HG02943 (cell line): ENCODE measurements around the gene SUPT3H.

Source experiments
- ATAC-seq: cut with Tn5 transposase; IDR thresholded peaks from one replicate; pipeline ENCODE4 v1.9.1; 2021; ENCODE audit warnings: mild to moderate bottlenecking, low read depth, moderate library complexity; ENCODE audit not compliant: unreplicated experiment

The SUPT3H gene

DNA sequence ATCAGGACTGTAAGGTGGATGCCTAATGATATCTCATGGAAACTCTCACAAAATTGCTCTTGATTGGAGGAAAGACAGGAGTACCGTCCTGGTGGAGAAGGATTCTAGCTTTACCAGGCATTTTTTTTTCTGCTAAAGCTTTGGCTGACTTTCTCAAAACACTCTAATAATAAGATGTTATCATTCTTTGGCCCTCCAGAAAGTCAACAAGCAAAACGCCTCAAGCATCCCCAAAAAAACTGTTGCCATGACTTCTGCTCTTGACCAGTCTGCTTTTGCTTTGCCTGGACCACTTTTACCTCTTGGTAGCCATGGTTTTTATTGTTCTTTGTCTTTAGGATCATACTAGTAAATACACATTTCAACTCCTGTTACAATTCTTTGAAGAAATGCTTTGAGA lies 105.1 kb downstream of the SUPT3H start:
- ATAC-seq = no peak

DNA sequence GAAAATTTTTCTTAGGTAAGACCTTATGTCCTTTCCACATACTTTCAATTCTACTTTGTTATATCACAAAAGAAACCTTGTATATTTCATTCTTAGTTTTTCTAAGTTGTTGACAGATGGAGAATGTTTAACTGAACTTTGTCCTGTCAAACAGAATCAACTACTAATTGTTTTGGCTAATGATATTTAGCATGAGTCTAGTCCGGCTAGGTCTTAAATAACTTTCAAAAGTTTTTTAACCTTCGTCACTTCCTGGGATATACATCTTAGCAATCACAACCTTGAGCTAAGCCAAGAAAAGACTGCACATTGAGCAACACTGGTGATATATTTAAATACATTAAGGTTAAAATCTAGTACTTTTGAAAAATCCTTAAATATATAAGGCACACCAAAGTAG lies 112.5 kb downstream of the SUPT3H start:
- no peak for ATAC-seq

DNA sequence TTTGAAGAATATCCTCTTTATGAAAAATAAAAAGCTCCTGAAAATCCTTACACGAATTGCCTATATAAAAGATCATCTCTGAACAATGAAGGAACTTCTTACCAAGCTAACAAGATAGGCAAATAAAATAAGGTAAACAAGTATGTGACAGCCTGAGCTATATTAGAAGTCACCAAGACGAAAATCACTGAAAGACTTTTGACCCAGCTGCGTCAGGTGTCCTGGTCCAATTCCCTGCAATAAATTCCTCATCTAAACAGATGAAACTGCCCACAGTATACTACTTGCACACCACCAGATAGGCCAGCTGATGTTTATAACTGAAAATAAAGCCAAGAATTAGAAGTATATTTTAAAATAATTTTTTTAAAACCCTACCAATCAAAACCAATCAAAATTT lies 117.0 kb downstream of the SUPT3H start:
- no peak for ATAC-seq

DNA sequence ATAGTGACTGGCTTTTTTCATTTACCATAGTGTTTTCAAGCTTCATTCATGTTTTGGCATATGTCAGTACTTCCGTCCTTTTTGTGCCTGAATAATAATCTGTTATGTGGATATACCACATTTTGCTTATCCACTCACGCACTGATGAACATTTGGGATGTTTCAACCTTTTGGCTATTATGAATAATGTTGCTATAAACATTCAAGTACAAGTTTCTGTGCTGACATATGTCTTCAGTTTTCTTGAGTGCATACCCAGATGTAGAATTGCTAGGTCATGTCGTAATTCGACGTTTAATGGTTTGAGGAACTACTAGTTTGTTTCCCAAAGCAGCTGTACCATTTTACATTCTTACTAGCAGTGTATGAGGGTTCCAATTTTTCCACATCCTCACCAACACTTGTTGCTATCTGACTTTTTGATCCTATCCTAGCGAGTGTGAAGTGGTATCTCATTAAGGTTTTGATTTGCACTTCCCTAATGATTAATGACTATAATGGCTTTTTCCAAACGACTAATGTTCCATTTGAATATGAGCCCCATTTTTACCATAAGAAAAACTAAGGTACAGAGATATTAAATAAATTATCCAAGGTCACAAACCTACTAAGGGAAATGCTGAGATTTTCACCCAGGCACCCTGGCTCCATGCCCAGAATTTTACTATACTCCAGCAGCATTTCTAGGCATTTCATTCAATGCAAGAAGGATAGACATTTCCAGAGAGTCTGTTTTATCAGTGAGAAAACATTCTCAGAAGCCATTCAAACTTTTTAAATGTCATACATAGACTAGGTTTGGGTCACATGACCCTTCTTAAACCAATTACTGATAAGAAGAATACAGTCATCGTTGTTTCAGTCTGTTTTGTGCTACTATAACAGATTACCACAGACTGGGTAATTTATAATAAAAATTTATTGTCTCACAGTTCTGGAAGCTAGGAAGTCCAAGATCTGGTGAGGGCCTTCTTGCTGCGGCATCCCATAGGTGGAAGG lies 120.7 kb downstream of the SUPT3H start:
- ATAC-seq = no peak

DNA sequence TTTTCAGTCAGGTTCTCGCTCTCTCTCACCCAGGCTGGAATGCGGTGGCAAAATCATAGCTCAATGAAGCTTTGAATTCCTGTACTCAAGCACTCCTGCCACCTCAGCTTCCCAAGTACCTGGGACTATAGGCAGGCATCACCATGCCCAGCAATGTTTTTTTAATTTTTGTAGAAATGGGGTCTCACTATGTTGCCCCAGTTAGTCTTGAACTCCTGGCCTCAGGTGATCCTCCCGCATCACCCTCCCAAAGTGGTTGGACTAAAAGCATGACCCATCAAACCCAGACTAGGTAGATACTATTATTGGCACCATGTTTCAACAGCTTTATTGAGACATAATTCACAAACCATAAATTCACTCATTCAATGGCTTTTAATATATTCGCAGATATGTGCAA lies 122.3 kb downstream of the SUPT3H start:
- no peak for ATAC-seq

DNA sequence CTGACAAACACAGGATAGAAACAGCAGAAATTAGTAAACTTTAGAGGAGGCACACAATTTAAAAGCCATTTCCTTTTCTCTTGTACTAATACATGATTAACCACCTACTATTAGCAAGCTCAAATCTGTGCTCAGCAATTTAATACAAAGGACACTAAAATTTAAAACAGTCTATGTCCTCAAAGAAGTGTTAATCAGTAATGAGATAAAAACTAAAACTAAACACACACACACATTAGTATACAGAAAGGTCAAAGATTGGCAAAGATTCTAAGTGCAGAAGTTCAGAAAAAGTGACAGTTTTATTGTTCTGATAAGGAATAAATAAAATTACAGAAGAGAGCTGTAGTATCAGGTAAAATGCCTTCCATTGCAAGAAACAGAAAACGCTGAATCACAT lies 123.5 kb downstream of the SUPT3H start:
- ATAC-seq = no peak

DNA sequence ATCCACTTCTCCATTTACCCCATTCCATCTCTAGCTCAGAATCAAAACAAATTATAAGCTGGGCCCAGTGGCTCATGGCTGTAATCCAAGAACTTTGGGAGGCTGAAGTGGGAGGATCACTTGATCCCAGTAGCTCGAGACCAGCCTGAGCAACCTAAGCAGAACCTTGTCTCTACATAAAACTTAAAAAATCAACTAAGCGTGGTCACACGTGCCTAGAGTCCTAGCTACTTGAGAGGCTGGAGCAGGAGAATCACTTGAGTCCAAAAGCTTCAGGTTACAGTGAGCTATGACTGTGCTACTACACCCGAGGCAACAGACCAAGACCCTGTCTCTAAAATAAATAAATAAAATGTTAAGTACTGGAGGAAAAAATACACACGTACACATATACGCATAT lies 124.3 kb downstream of the SUPT3H start:
- no peak for ATAC-seq

DNA sequence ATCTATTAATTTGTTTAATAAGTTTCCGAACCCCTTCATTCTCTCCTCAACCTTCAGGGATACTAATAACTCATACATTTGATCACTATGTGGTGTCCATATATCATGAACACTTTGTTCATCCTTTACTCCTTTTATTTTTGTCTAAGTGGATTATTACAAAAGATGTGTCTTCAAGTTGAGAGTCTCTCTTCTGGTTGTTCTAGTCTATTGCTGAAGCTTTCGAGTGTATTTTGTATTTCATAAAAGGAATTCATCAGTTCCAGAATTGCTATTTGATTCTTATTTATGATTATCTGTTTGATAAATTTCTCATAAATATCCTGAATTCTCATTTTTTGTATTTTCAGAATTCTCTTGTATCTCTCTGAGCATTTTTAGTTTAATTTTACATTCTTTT lies 146.1 kb downstream of the SUPT3H start:
- no peak for ATAC-seq

DNA sequence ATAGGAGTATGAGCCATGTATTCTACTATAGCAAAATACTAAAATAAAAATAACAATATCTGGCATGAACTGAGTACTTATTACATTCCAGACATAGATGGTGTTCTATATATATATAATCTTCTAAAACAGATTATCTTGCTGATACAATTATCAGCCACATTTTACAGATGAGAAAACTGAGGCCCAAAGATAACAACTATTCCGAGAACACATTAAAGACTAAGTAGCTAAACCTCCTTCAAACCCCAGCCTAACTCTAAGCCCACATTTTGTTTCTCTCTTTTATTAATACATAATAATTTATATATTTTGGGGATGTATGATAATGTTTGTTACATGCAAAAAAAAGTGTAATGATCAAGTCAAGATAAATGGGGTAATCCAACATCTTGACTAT lies 148.3 kb downstream of the SUPT3H start:
- no peak for ATAC-seq

DNA sequence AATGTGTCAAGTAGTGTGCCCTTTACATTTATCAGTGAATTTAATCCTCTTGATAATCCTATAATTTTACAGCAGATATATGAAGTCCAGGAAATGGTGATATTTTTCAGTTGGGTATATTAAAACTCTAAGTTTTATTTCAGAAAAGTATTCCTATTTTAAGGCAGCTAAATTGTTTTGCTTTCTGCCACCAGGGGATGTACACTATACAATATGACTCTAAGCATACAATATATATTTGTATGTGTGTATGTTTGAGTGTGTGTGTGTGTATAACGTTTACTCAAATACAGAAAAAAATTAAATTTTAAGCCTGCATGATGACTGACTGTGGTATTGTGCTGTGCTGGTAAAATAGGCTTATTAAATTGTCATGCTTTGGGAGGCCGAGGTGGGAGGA lies 151.7 kb downstream of the SUPT3H start:
- ATAC-seq = no peak

DNA sequence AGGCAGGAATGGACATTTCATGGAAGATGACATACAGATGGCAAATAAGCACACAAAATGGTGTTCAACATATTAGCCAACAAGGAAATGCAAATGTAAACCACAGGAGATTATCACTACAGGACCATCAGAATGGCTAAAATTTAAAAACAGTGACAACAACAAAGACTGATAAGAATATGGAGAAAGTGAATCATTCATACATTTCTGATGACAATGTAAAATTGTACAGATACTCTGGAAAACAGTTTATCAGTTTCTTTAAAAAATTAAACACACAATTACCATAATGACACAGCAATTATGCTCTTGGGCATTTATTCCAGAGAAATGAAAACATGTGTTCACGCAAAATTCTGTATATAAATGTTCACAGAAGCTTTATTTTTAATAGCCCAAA lies 155.4 kb downstream of the SUPT3H start:
- no peak for ATAC-seq

DNA sequence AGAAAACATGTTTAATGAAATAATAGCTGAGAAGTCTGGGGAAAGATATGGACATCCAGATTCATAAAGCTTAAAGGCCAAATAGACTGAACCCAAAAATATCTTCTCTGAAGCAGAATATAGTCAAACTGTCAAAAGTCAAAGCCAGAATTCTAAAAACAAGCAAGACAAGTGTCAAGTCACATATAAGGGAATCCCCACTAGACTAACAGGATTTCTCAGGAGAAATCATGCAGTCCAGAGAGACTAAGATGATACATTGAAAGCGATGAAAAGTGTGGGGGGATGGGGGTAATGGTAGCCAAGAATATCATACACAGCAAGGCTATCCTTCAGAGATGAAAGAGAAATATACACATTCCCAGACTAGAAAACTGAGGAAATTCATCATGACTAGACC lies 162.0 kb downstream of the SUPT3H start:
- no peak for ATAC-seq

DNA sequence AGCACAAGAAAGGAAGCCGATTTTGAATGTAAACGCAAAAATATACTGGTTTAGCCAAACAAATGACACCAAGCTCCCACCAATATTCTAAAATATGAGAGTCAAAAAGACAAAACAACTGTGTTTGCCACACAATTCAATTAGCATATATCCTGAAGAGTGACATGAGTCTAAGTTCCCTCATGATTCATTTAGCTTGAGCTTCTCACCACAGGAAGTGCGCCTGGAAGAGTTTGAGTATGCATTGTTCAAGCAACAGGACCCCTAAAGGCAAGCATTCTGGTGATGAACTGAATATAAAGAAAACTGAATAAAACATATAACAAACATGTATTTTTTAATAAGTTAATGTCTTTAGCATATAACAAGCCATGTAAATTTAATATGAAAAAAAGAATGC lies 164.8 kb downstream of the SUPT3H start:
- ATAC-seq = no peak

DNA sequence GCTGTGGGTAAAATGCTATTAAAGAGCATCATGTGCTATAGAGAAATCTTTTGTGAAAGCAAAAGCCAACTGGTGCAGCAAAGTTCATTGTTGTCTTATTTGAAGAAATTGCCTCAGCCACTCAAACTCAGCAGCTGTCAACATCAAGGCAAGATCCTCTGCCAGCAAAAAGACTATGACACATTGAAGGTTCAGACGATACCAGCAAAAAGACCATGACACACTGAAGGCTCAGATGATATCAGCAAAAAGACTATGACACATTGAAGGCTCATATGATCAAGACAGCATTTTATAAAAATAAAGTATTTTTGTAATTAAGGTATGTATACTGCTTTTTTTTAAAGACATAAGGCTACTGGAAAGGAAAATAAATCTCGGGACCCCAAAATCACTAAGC lies 168.0 kb downstream of the SUPT3H start:
- no peak for ATAC-seq

DNA sequence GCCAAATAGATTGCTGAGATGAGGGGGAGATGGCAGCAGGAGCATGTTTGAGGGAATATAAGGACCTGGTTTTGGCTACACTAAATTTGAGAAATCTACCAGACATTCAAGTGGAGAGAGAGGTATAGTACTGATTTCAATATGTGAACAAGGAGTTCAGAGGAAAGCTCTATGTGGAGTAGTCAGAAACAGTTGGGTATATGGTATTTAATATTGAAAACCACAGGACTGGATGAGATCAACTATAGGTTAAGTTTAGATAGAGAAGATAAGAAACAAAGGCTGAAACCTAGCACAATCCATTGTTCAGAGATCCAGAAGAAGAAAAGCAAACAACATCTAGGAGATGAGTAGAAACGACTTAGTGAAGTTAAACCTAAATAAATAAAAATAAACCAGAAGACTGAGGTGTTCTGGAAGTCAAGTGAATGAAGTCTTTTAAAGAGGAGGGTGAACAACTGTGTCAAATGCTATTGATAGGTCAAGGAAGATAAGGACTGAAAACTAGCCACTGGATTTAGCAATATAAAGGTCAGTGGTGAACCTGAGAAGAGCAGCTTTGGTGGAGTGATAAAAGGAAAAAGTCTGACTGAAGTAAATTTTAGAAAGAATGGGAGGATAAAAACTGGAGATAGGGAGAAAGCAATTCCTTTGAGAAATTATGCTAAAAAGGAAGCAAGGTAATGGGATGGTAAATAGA lies 170.8 kb downstream of the SUPT3H start:
- ATAC-seq = no peak

DNA sequence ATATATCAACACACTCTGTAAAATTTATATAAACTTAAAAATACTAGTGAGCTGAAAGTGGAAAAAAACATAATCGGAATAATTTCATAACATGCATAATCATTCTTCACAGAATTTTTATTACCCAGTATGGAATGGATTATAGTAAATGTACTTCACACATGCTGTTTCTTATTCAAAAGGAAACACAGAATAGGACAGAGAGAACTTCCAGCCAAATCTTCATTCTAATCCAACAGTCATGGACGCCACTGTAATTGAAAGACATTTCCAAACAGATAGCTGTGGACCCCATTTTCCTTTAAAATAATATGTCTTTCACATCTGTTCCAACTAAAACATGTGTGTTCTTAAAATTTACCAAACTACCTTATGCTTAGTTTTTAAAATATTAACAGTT lies 176.2 kb downstream of the SUPT3H start:
- ATAC-seq = no peak

DNA sequence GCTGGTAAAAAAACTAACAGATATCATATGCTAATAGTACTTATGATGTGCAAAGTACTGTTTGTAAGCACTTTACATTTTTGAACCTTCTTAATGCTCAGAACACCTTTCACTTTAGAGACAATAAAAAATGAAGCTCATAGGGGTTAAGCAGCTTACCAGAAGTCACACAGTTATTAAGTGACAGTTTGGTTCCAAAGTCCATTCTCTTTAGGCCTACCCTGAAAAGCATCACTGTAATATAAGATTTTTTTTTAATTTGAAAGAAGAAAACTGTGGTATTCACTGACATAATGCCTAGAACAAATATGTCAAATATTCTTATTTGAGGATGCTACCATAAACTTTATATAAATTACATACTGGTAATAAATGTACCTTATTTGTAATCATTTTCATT lies 177.2 kb downstream of the SUPT3H start:
- no peak for ATAC-seq

DNA sequence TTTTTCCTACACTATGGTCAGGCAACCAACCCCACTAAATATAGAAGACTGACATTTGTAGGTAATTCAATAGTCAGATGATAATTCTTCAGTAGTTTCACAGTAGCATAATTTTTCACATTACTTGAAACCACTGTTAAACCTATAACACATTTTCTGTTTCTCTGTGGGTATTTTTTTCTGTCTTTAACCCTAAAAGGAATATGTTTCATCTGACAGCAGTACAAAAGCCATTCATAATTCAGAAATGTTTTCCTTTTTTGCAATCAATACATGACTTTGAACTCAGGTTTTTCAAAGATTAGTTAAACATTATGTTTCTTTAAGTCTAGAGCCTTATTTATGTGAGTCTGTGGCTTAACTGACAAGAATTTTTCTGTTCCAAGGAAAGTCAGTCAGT lies 178.2 kb downstream of the SUPT3H start:
- no peak for ATAC-seq

DNA sequence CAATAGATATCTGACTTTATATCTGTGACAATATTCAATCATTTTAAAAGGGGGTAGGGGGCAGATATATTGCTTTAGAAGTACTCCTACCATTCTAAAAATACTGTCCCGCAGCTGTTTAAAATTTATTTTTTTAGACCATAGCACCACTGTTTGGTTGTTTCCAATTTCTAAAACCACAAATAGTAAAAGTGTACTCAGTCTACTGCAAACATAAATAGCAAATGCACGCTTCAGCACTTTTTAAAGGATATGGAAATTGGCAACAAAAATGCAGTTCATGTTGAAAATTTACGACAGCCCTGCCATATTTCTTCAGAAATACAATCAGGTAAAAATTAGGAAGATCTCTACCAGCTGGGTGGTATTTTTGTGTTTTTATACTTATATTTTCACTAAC lies 181.6 kb downstream of the SUPT3H start:
- ATAC-seq = no peak

DNA sequence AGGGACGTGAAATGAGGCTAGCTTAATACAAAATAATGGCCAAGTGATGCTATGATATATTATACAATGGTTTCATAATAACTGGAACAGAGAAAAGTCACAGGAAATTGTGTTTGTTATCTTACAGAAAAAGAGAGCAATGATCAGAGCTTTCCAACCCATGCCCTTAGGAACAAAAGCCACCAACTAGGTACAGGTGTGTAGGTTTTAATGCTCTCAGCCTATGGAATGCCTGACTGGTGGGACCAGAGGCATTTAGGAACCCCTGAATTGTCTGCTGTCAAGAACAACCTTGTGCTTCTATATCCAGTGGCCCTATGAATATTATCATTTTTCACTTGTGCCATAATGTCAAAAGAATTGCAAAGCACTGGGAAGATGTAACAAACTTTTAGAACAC lies 182.6 kb downstream of the SUPT3H start:
- ATAC-seq = no peak

DNA sequence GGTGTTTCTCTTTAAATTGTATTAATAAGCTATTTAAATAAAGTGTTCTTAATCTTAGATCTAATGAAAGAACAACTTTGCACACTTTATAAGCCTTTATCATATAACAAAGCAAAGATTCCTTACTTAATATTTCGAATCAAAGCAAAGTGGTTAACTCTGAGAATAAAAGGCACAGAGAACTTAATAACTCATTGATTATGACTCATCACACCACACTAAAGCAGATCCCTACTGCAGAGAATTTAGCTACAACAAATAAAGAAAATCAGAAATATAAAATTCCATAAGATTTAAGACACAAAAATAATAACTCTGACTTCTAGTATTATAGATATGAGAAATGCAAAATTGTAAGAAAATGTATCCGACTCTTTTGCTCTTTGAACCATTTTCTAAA lies 185.2 kb downstream of the SUPT3H start:
- ATAC-seq = no peak

DNA sequence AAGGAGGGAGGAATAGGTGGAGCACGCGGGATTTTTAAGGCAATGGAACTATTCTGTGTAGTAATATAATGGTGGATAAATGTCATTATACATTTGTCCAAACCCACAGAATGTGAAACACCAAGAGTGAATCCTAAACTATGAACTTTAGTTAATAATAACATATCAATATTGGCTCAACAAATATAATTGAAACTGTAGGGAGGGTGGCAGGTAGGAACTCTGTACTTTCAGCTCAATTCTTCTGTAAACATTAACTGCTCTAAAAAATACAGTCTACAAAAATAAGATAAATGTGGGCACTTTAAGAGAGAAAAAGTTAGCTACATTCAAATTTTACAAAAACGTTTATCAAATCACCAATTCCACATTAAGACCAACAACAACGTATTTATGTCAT lies 186.3 kb downstream of the SUPT3H start:
- no peak for ATAC-seq
